Hematopoietic multipotent progenitor cell treated with erythropoietin and hydrocortisone succinate and interleukin-3 and kit ligand, for 6 days (in vitro differentiated cells): ENCODE measurements around the gene NGRN.

Source experiments
- DNase-seq: peaks from one replicate; pipeline ENCODE4 v3.0.0-alpha.2; 2015

NGRN gene

GRCh38 chr15:90265271-90266060 lies at the start of gene NGRN:
Gene NGRN, plus strand, starts transcription at chr15:90265672. Its CDS starts 41 bp downstream, at chr15:90265713.
- peak; percentile 96 for DNase-seq

- DNase-seq = no peak
Observed at GRCh38 chr15:90217671-90218394, 47.6 kb upstream of the NGRN start.

GRCh38 chr15:90219421-90220141 lies 45.9 kb upstream of the NGRN start:
- DNase-seq = peak; percentile 78

GRCh38 chr15:90221246-90221900 lies 44.1 kb upstream of the NGRN start:
- DNase-seq = peak; percentile 82

- DNase-seq = no peak
Observed at GRCh38 chr15:90222547-90222946, 42.9 kb upstream of the NGRN start.

GRCh38 chr15:90223441-90224165 lies 41.9 kb upstream of the NGRN start:
- DNase-seq = no peak

- DNase-seq = no peak
Observed at GRCh38 chr15:90225047-90225446, 40.4 kb upstream of the NGRN start.

- no peak for DNase-seq
Observed at GRCh38 chr15:90225504-90226234, 39.8 kb upstream of the NGRN start.

GRCh38 chr15:90227336-90227735 lies 38.1 kb upstream of the NGRN start:
- DNase-seq = no peak

GRCh38 chr15:90227816-90228772 lies 37.4 kb upstream of the NGRN start:
- DNase-seq = no peak

GRCh38 chr15:90228960-90229359 lies 36.5 kb upstream of the NGRN start:
- DNase-seq = no peak

GRCh38 chr15:90230071-90230494 lies 35.4 kb upstream of the NGRN start:
- DNase-seq = no peak

GRCh38 chr15:90230610-90231009 lies 34.9 kb upstream of the NGRN start:
- DNase-seq = no peak

- no peak for DNase-seq
Observed at GRCh38 chr15:90231028-90232017, 34.1 kb upstream of the NGRN start.

- DNase-seq = no peak
Observed at GRCh38 chr15:90232196-90232595, 33.3 kb upstream of the NGRN start.

- DNase-seq = no peak
Observed at GRCh38 chr15:90232941-90233386, 32.5 kb upstream of the NGRN start.

- DNase-seq = peak; percentile 98
Observed at GRCh38 chr15:90233387-90234095, 31.9 kb upstream of the NGRN start, which contains the start of gene CIB1. Gene CIB1, minus strand, starts transcription at chr15:90233941. Its CDS starts 56 bp downstream, at chr15:90233885.
